ENCODE results near the gene HBG1.

DNA sequence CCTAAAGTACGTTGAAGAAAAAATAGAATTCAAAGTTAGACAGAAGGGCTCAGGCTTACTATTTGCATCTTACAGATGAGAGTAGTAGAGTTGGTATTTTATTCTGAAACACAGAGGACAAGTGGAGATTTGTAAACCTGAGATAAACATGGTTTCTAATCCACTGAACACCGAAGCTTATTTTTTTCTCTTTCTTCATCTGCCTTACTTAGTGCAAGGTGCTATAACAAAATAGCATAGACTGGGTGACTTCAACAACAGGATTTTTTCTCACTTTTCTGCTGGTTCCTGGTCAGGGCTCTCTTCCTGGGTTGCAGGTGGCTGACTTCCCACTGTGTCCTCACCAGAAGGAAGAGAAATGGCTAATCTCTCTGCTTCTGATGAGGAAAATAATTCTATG is 2.1 kb upstream of the HBG1 start:
- no peak for TF ChIP-seq POLR2A (IDR thresholded peaks at IDR 0.05)
- TF ChIP-seq, protein P1, sequence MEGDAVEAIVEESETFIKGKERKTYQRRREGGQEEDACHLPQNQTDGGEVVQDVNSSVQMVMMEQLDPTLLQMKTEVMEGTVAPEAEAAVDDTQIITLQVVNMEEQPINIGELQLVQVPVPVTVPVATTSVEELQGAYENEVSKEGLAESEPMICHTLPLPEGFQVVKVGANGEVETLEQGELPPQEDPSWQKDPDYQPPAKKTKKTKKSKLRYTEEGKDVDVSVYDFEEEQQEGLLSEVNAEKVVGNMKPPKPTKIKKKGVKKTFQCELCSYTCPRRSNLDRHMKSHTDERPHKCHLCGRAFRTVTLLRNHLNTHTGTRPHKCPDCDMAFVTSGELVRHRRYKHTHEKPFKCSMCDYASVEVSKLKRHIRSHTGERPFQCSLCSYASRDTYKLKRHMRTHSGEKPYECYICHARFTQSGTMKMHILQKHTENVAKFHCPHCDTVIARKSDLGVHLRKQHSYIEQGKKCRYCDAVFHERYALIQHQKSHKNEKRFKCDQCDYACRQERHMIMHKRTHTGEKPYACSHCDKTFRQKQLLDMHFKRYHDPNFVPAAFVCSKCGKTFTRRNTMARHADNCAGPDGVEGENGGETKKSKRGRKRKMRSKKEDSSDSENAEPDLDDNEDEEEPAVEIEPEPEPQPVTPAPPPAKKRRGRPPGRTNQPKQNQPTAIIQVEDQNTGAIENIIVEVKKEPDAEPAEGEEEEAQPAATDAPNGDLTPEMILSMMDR (IDR thresholded peaks at IDR 0.05), result no peak

All from esophagus squamous epithelium (tissue), 4 donors.